IMR-90 (cell line): ENCODE data around the gene PCDH1. TPM values are rescaled to one million over a fixed set of nuclear protein-coding genes. Genes with fewer than 3 reads are reported as not detected.

Source experiments
- ATAC-seq: fragments of 200-7000 bp; cut with Tn5 transposase; 2 replicates; pipeline ENCODE4 v1.9.1; 2020; ENCODE audit warnings: low read depth, mild to moderate bottlenecking, moderate library complexity
- BruUV-seq: library from RNA; stranded (reverse); fragments of 400-500 nt; replicated peaks from 2 replicates; lab custom pipeline; 2021; lab: Mats Ljungman, UMichigan
- CTCF ChIA-PET: fragments of 300-600 bp; formaldehyde crosslinking; extraction: SDS; loops from one replicate; lab custom pipeline; 2021; ENCODE audit warnings: antibody characterized with exemption; lab: Yijun Ruan, JAX
- POLR2A ChIA-PET: fragments of 300-600 bp; sonication (Branson Sonifier 250); formaldehyde crosslinking; loops from one replicate; lab custom pipeline; 2022; ENCODE audit warnings: antibody characterized with exemption; ENCODE audit not compliant: unreplicated experiment; lab: Charles Lee
- DNase-seq: peaks from one replicate; pipeline ENCODE4 v3.0.0; 2013
- H2AFZ ChIP-seq: replicated peaks from 2 replicates; pipeline ENCODE3; 2013; ENCODE audit warnings: low read length, mild to moderate bottlenecking; ENCODE audit not compliant: poor library complexity
- H2AK5ac ChIP-seq: 2 replicates; pipeline ENCODE4 v1.6.1; 2013; ENCODE audit warnings: low read depth, low read length, inconsistent platforms
- H2AK9ac ChIP-seq: replicated peaks from 2 replicates; pipeline ENCODE3; 2013; ENCODE audit warnings: mild to moderate bottlenecking, low read depth, low read length, moderate library complexity; ENCODE audit not compliant: poor library complexity
- H2BK120ac ChIP-seq: 2 replicates; pipeline ENCODE4 v1.6.1; 2013; ENCODE audit warnings: low read depth, low read length, inconsistent platforms
- H2BK15ac ChIP-seq: 3 replicates; pipeline ENCODE4 v1.6.1; 2013; ENCODE audit warnings: low read depth, low read length, inconsistent platforms
- H2BK20ac ChIP-seq: 2 replicates; pipeline ENCODE4 v1.6.1; 2013; ENCODE audit warnings: low read depth, mild to moderate bottlenecking, inconsistent platforms, low read length, moderate library complexity
- H2BK5ac ChIP-seq: 2 replicates; pipeline ENCODE4 v1.6.1; 2013; ENCODE audit warnings: mild to moderate bottlenecking, low read depth, low read length, inconsistent platforms; ENCODE audit not compliant: poor library complexity, severe bottlenecking
- H3K14ac ChIP-seq: replicated peaks from 2 replicates; pipeline ENCODE4 v1.6.1; 2013; ENCODE audit warnings: low read depth, low read length, inconsistent platforms
- H3K18ac ChIP-seq: 2 replicates; pipeline ENCODE4 v1.6.1; 2013; ENCODE audit warnings: low read depth, low read length, control low read depth
- H3K23ac ChIP-seq: 2 replicates; pipeline ENCODE4 v1.6.1; 2013; ENCODE audit warnings: low read depth, low read length, inconsistent platforms
- H3K27ac ChIP-seq: 2 replicates; pipeline ENCODE4 v1.5.1; 2013; ENCODE audit warnings: mild to moderate bottlenecking, control low read depth, low read length; ENCODE audit not compliant: insufficient read depth
- H3K27me3 ChIP-seq: 2 replicates; pipeline ENCODE4 v1.6.1; 2013; ENCODE audit warnings: low read length; ENCODE audit not compliant: control insufficient read depth, insufficient read depth
- H3K36me3 ChIP-seq: 2 replicates; pipeline ENCODE4 v1.6.1; 2013; ENCODE audit warnings: low read length, mixed read lengths; ENCODE audit not compliant: control insufficient read depth, insufficient read depth
- H3K4ac ChIP-seq: 2 replicates; pipeline ENCODE4 v1.6.1; 2013; ENCODE audit warnings: low read depth, low read length, inconsistent platforms
- H3K4me1 ChIP-seq: 2 replicates; pipeline ENCODE4 v1.6.1; 2013; ENCODE audit warnings: low read length, mixed read lengths; ENCODE audit not compliant: control insufficient read depth, insufficient read depth
- H3K4me2 ChIP-seq: 2 replicates; pipeline ENCODE4 v1.6.1; 2013; ENCODE audit warnings: low read depth, mild to moderate bottlenecking, control low read depth, low read length, moderate library complexity
- H3K4me3 ChIP-seq: 2 replicates; pipeline ENCODE4 v1.5.1; 2013; ENCODE audit warnings: low read depth, mild to moderate bottlenecking, control low read depth, low read length, moderate library complexity; ENCODE audit not compliant: insufficient read depth
- H3K56ac ChIP-seq: 2 replicates; pipeline ENCODE4 v1.6.1; 2013; ENCODE audit warnings: low read length, inconsistent platforms; ENCODE audit not compliant: insufficient read depth; ENCODE audit errors: extremely low read depth
- H3K79me1 ChIP-seq, 2 experiments: 2 replicates each; pipeline ENCODE4 v1.6.1; 2013; ENCODE audit warnings: low read length in 2 of 2, inconsistent platforms in 1 of 2, low read depth in 1 of 2
- H3K9ac ChIP-seq: 2 replicates; pipeline ENCODE4 v1.6.1; 2013; ENCODE audit warnings: low read depth, low read length, control low read depth
- H3K9me1 ChIP-seq: 2 replicates; pipeline ENCODE4 v1.6.1; 2013; ENCODE audit warnings: low read length, inconsistent platforms; ENCODE audit not compliant: insufficient read depth
- H3K9me3 ChIP-seq: 2 replicates; pipeline ENCODE4 v1.6.1; 2013; ENCODE audit warnings: low read length; ENCODE audit not compliant: control insufficient read depth, insufficient read depth
- H4K20me1 ChIP-seq: 2 replicates; pipeline ENCODE4 v1.6.1; 2013; ENCODE audit warnings: low read length, inconsistent platforms; ENCODE audit not compliant: insufficient read depth
- H4K5ac ChIP-seq: 2 replicates; pipeline ENCODE4 v1.6.1; 2013; ENCODE audit warnings: mild to moderate bottlenecking, low read depth, low read length, control low read depth
- H4K8ac ChIP-seq, 2 experiments: 2 replicates each; pipeline ENCODE4 v1.6.1; 2013; ENCODE audit warnings: low read depth in 2 of 2, low read length in 2 of 2, control low read depth in 1 of 2, inconsistent platforms in 1 of 2
- H4K91ac ChIP-seq: 2 replicates; pipeline ENCODE4 v1.6.1; 2013; ENCODE audit warnings: low read depth, low read length, inconsistent platforms; ENCODE audit not compliant: insufficient read depth
- BHLHE40 ChIP-seq: fragments of 150-350 bp; IDR thresholded peaks from 2 replicates; pipeline ENCODE4 v1.6.1; 2016; ENCODE audit warnings: mild to moderate bottlenecking, low read depth, low read length
- CEBPB ChIP-seq: IDR thresholded peaks from 2 replicates; pipeline ENCODE4 v1.6.1; 2012; ENCODE audit warnings: low read depth, low read length, improper control_type of control experiment
- CHD1 ChIP-seq: IDR thresholded peaks from 2 replicates; pipeline ENCODE4 v1.6.1; 2012; ENCODE audit warnings: low read depth, low read length, improper control_type of control experiment
- MAFK ChIP-seq: IDR thresholded peaks from 2 replicates; pipeline ENCODE4 v1.6.1; 2012; ENCODE audit warnings: low read depth, low read length, improper control_type of control experiment
- MAZ ChIP-seq: IDR thresholded peaks from 2 replicates; pipeline ENCODE4 v1.6.1; 2012; ENCODE audit warnings: low read depth, mild to moderate bottlenecking, low read length, improper control_type of control experiment, moderate library complexity, borderline replicate concordance
- NFE2L2 ChIP-seq: fragments of 150-350 bp; IDR thresholded peaks from 2 replicates; pipeline ENCODE4 v1.6.1; 2016; ENCODE audit warnings: low read depth, mild to moderate bottlenecking, low read length
- POLR2A ChIP-seq: IDR thresholded peaks from 2 replicates; pipeline ENCODE4 v1.6.1; 2012; ENCODE audit warnings: mild to moderate bottlenecking, low read depth, low read length
- RAD21 ChIP-seq: IDR thresholded peaks from 2 replicates; pipeline ENCODE4 v1.6.1; 2012; ENCODE audit warnings: low read length, improper control_type of control experiment
- WGBS, 2 experiments: methylation state at CpG; one replicate each; pipeline versions ENCODE4 v1.1.5 to v1.1.7; 2013; ENCODE audit warnings: missing lambda C conversion rate in 2 of 2; ENCODE audit not compliant: insufficient read length in 1 of 2; ENCODE audit errors: extremely low coverage in 2 of 2; 5-methylcytosine and 5-hydroxymethylcytosine counted together
- dilution Hi-C: fragments of 300-500 bp; cut with HindIII; formaldehyde crosslinking; loops from one replicate; pipeline ENCODE4 v1.14.3; 2018; ENCODE audit warnings: low sequenced_read_pairs; ENCODE audit not compliant: unreplicated experiment
- in situ Hi-C: fragments of 300-500 bp; cut with MboI; formaldehyde crosslinking; loops from 3 replicates; pipeline ENCODE4 v1.14.3; 2019; ENCODE audit warnings: low sequenced_read_pairs, inconsistent platforms, mixed read lengths
- intact Hi-C: fragments of 100-400 bp; cut with micrococcal nuclease; formaldehyde crosslinking; loops from 2 replicates; pipeline ENCODE4 v1.10.0; 2022
- polyA plus RNA-seq, 3 experiments: library from polyadenylated mRNA; depleted of rRNA; stranded (reverse); fragments of >200 nt; gene quantifications; 2 replicates each; pipeline ENCODE4 v1.2.3, GENCODE V29; 2012; ENCODE audit warnings: low replicate concordance in 1 of 3
- total RNA-seq: library from RNA; depleted of rRNA; stranded (reverse); fragments of >200 nt; gene quantifications from 2 replicates; pipeline ENCODE4 v1.2.3, GENCODE V29; 2012
- TF ChIP-seq, protein P1 (sequence below): conservative IDR thresholded peaks from 2 replicates; pipeline ENCODE4 v1.5.1; 2012; ENCODE audit warnings: mild to moderate bottlenecking, low read depth, low read length, improper control_type of control experiment

Gene PCDH1
- total and polyA plus RNA-seq, 2 of the 4 experiments (the other 2 are of a cell fraction): 0.74 to 0.90 TPM

DNA sequence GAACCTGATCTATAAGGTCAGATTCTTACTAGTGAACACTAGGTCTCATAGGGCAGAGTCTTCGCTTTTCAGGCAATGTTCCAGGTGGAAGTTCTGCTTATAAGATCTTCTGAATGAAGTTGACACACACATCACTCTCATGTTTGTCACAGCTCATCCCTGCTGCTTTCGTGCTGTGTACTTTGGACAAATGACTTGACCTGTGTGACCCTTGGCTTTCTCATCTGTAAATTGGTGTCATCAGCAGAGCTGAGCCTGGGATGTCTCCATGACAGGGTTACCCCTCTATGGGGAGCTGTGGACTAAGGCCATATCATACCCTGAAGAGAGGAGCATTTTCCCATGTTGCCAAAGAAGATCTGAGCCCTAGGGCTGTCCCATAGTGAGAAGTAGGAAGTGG, 48.2 kb upstream of the PCDH1 start:
- H3K27me3 ChIP-seq: no peaks in the 10 kb centered on the region
- H4K91ac ChIP-seq: no peak overlapping the region
- no peak overlapping the region for H3K14ac ChIP-seq
- in situ Hi-C loops (no loop called here), dilution Hi-C loops (no loop called here), intact Hi-C loops (no loop called here)
- no peak overlapping the region for H2BK120ac ChIP-seq
- no peak overlapping the region for H2AK9ac ChIP-seq
- TF ChIP-seq POLR2A (no peak), NFE2L2 (no peak), MAZ (no peak), CHD1 (no peak), BHLHE40 (no peak), MAFK (no peak), CEBPB (no peak), RAD21 (no peak)
- TF ChIP-seq, protein P1, sequence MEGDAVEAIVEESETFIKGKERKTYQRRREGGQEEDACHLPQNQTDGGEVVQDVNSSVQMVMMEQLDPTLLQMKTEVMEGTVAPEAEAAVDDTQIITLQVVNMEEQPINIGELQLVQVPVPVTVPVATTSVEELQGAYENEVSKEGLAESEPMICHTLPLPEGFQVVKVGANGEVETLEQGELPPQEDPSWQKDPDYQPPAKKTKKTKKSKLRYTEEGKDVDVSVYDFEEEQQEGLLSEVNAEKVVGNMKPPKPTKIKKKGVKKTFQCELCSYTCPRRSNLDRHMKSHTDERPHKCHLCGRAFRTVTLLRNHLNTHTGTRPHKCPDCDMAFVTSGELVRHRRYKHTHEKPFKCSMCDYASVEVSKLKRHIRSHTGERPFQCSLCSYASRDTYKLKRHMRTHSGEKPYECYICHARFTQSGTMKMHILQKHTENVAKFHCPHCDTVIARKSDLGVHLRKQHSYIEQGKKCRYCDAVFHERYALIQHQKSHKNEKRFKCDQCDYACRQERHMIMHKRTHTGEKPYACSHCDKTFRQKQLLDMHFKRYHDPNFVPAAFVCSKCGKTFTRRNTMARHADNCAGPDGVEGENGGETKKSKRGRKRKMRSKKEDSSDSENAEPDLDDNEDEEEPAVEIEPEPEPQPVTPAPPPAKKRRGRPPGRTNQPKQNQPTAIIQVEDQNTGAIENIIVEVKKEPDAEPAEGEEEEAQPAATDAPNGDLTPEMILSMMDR: no peak
- H3K4me1 ChIP-seq: peaks cover 5% of the 10 kb centered on the region
- no peak overlapping the region for H3K4ac ChIP-seq
- no CpG with 5 or more reads among the region's 2 CpGs for WGBS, 2 experiments
- H4K8ac ChIP-seq: no peak overlapping the region
- ChIA-PET POLR2A (no interaction called here), CTCF (no interaction called here)
- H3K23ac ChIP-seq: no peak overlapping the region
- H3K4me3 ChIP-seq: no peak overlapping the region
- H3K56ac ChIP-seq: no peak overlapping the region
- DNase-seq: no peak
- H3K27ac ChIP-seq: no peak overlapping the region
- H3K9me1 ChIP-seq: peaks cover 3% of the 10 kb centered on the region; the same call in 1 of the 2 replicates
- H3K4me2 ChIP-seq: no peak overlapping the region
- H3K9me3 ChIP-seq: no peaks in the 10 kb centered on the region
- peaks cover 29 to 30% of the 10 kb centered on the region in 2 experiments for H3K79me1 ChIP-seq
- H2AK5ac ChIP-seq: no peak overlapping the region
- no peak overlapping the region for H2BK20ac ChIP-seq
- no peaks in the 10 kb centered on the region for H4K20me1 ChIP-seq
- H2BK15ac ChIP-seq: no peak overlapping the region
- H2AFZ ChIP-seq: no peak overlapping the region
- no peak for ATAC-seq
- H4K5ac ChIP-seq: no peak overlapping the region
- no TSS peak for BruUV-seq
- H3K36me3 ChIP-seq: peaks cover 41% of the 10 kb centered on the region
- no peak overlapping the region for H3K9ac ChIP-seq
- no peak overlapping the region for H3K18ac ChIP-seq
- no peak overlapping the region for H2BK5ac ChIP-seq
